Astrocyte (in vitro differentiated cells and primary cell): ENCODE data around the gene SLC45A1. TPM values are rescaled to one million over a fixed set of nuclear protein-coding genes. Genes with fewer than 3 reads are reported as not detected.

Experiments used
- DNase-seq: peaks from one replicate; pipeline ENCODE4 v3.0.0-alpha.2; 2010; ENCODE audit warnings: low read depth
- FAIRE-seq: peaks from 2 replicates; lab custom pipeline; 2011; peaks lifted over from hg19 to GRCh38; lab: Jason Lieb, UNC
- H2AFZ ChIP-seq: 2 replicates; pipeline ENCODE4 v1.6.0; 2012; ENCODE audit warnings: low read depth, low read length, inconsistent platforms
- H3K27ac ChIP-seq: 2 replicates; pipeline ENCODE4 v1.5.1; 2011; ENCODE audit warnings: low read depth, low read length, inconsistent platforms
- H3K27me3 ChIP-seq: 2 replicates; pipeline ENCODE4 v1.6.0; 2011; ENCODE audit warnings: low read length, inconsistent platforms; ENCODE audit not compliant: insufficient read depth
- H3K36me3 ChIP-seq: 2 replicates; pipeline ENCODE4 v1.5.1; 2011; ENCODE audit warnings: low read length, inconsistent platforms; ENCODE audit not compliant: insufficient read depth
- H3K4me1 ChIP-seq: 2 replicates; pipeline ENCODE4 v1.5.1; 2011; ENCODE audit warnings: low read length, inconsistent platforms; ENCODE audit not compliant: insufficient read depth
- H3K4me2 ChIP-seq: 2 replicates; pipeline ENCODE4 v1.6.0; 2012; ENCODE audit warnings: low read length, inconsistent platforms
- H3K4me3 ChIP-seq: 2 replicates; pipeline ENCODE4 v1.5.1; 2011; ENCODE audit warnings: low read depth, mild to moderate bottlenecking, low read length, inconsistent platforms; ENCODE audit not compliant: insufficient read depth
- H3K79me2 ChIP-seq: 2 replicates; pipeline ENCODE4 v1.6.0; 2012; ENCODE audit warnings: mild to moderate bottlenecking, low read length, inconsistent platforms; ENCODE audit not compliant: insufficient read depth
- H3K9ac ChIP-seq: 2 replicates; pipeline ENCODE4 v1.6.0; 2012; ENCODE audit warnings: mild to moderate bottlenecking, low read length, inconsistent platforms
- H3K9me3 ChIP-seq: 2 replicates; pipeline ENCODE4 v1.5.1; 2012; ENCODE audit warnings: low read depth, mild to moderate bottlenecking, low read length, inconsistent platforms; ENCODE audit not compliant: insufficient read depth
- H4K20me1 ChIP-seq: 2 replicates; pipeline ENCODE4 v1.6.0; 2012; ENCODE audit warnings: low read length, inconsistent platforms; ENCODE audit not compliant: insufficient read depth
- H3K27ac Mint-ChIP-seq: one replicate; pipeline ENCODE4 v1.8.0; 2021; ENCODE audit warnings: mild to moderate bottlenecking, mixed read lengths; ENCODE audit not compliant: unreplicated experiment
- H3K27me3 Mint-ChIP-seq: one replicate; pipeline ENCODE4 v1.8.0; 2021; ENCODE audit warnings: low read depth, mixed read lengths; ENCODE audit not compliant: unreplicated experiment
- H3K36me3 Mint-ChIP-seq: one replicate; pipeline ENCODE4 v1.8.0; 2021; ENCODE audit warnings: low read depth, mixed read lengths; ENCODE audit not compliant: unreplicated experiment
- H3K4me1 Mint-ChIP-seq: one replicate; pipeline ENCODE4 v1.8.0; 2021; ENCODE audit warnings: low read depth, mixed read lengths; ENCODE audit not compliant: unreplicated experiment
- H3K4me3 Mint-ChIP-seq: one replicate; pipeline ENCODE4 v1.8.0; 2021; ENCODE audit warnings: mild to moderate bottlenecking, moderate library complexity, mixed read lengths; ENCODE audit not compliant: unreplicated experiment
- H3K9me3 Mint-ChIP-seq: one replicate; pipeline ENCODE4 v1.8.0; 2021; ENCODE audit warnings: mild to moderate bottlenecking, mixed read lengths; ENCODE audit not compliant: unreplicated experiment
- EZH2 ChIP-seq: IDR thresholded peaks from 2 replicates; pipeline ENCODE4 v1.6.1; 2012; ENCODE audit warnings: mild to moderate bottlenecking, low read length, inconsistent platforms; ENCODE audit not compliant: insufficient read depth
- total RNA-seq: library from RNA; stranded (reverse); gene quantifications from 2 replicates; pipeline ENCODE4 v1.2.1, GENCODE V29; 2021
- TF ChIP-seq, protein P1 (sequence below): IDR thresholded peaks from 2 replicates; pipeline ENCODE4 v1.5.1; 2011; ENCODE audit warnings: low read depth, mild to moderate bottlenecking, inconsistent platforms, low read length, moderate library complexity; ENCODE audit not compliant: insufficient read depth

SLC45A1 gene
- total RNA-seq, 1 donor from 2014 or later = 0.95 TPM

DNA sequence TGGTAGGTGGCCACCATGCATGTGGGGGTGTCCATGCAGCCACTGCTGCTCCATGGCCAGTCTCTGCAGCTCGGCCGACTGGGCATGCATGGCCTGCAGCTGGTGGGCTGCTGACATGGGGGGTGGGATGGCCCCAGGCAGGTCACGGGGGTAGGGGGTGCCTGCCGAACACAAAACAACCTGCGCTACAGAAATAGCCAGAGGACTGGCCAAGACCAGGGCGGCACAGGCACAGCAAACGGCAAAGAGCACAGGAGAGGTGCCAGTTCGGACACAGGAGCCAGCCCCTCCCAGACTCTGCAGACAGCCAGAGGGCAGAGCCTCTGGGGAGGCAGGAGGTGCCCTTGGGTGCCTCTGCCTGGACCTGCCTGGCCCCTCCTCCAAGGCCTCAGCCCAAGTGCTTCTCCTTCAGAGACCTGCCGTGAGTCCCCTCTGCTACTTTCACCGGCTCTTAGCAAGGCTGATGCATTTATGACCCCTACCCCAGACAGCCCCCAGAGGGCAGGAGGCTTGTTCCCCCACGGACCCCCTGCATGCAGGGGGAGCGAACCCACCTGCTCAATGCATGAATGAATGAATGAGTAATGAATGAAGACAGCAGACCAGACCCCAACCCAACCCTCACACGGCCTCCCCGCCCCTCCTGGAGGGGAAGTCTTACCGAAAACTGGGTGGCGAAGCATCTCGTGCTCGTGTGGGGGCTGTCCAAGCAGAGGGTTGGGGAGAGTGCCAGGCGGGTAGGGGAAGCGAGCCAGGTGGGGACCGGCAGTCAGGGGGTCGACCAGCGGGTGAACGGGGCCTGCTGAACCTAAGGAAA is 37.7 kb downstream of the SLC45A1 start:
- Histone ChIP-seq H3K36me3 (peaks cover 17% of the 10 kb centered on the region), H3K4me2 (no peak overlapping the region), H3K9ac (no peak overlapping the region), H3K4me3 (no peak overlapping the region), H2AFZ (no peak overlapping the region), H3K27me3 (no peaks in the 10 kb centered on the region), H3K4me1 (no peaks in the 10 kb centered on the region), H3K79me2 (no peaks in the 10 kb centered on the region), H3K9me3 (no peaks in the 10 kb centered on the region), H4K20me1 (peaks cover 30% of the 10 kb centered on the region), H3K27ac (no peak overlapping the region)
- Mint-ChIP-seq H3K9me3 (peaks cover 2% of the 10 kb centered on the region), H3K36me3 (peaks cover 23% of the 10 kb centered on the region), H3K27me3 (no peaks in the 10 kb centered on the region), H3K4me3 (no peak overlapping the region), H3K4me1 (no peaks in the 10 kb centered on the region), H3K27ac (no peak overlapping the region)
- DNase-seq (no peak), FAIRE-seq (no peak)
- no peak for TF ChIP-seq EZH2
- TF ChIP-seq, protein P1, sequence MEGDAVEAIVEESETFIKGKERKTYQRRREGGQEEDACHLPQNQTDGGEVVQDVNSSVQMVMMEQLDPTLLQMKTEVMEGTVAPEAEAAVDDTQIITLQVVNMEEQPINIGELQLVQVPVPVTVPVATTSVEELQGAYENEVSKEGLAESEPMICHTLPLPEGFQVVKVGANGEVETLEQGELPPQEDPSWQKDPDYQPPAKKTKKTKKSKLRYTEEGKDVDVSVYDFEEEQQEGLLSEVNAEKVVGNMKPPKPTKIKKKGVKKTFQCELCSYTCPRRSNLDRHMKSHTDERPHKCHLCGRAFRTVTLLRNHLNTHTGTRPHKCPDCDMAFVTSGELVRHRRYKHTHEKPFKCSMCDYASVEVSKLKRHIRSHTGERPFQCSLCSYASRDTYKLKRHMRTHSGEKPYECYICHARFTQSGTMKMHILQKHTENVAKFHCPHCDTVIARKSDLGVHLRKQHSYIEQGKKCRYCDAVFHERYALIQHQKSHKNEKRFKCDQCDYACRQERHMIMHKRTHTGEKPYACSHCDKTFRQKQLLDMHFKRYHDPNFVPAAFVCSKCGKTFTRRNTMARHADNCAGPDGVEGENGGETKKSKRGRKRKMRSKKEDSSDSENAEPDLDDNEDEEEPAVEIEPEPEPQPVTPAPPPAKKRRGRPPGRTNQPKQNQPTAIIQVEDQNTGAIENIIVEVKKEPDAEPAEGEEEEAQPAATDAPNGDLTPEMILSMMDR = no peak

DNA sequence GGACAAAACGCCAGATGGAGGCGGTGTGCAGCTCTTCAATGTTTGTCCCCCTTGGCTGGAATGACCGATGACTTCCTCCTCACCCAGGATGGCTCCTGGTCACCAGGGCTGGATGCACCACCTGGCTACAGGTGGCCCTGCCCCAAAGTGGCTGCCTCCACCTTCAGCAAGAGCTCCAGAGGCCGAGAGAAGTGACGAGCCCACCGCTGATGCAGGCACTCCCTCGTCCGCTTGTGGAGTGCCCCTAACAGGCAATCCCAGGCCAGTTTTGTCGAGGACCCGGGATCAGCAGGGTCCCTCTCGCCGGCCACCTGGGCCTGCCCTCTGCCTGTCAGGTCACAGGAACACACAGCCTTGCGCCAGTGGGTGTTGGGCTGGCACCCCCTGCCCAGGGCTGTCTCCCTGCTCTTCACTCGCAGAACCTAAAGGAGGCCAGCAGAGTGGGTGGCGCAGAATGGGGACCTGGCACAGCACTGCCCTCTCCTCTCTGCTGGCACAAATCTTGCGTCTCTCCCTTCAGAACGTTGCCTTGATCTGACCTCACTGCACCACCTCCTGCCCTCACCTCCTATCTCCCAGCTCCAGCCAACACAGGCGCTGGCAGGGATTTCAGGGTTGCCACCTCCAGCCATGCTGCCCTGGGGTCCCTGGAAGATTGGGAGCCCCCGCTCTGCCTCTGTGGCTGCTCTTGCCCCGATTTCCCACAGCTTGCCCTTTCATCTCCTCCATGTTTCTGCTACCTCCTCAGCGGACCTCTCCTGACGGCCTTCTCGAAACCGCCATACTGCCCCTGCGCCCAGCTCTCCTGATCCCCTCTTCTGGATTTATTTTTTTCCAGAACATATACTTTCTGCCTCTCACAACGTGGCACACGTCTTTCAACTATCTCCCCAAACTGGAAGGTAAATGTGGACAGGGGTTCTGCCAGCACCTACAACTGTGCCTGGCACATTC is 38.6 kb downstream of the SLC45A1 start:
- H3K9ac ChIP-seq = no peak overlapping the region
- Mint-ChIP-seq H3K4me3 (no peak overlapping the region), H3K4me1 (no peaks in the 10 kb centered on the region), H3K9me3 (peaks cover 2% of the 10 kb centered on the region), H3K27ac (peak overlapping the region; percentile 77), H3K27me3 (no peaks in the 10 kb centered on the region), H3K36me3 (peaks cover 27% of the 10 kb centered on the region)
- H3K27me3 ChIP-seq = no peaks in the 10 kb centered on the region
- TF ChIP-seq, protein P1 = no peak
- TF ChIP-seq EZH2 = no peak
- peaks cover 20% of the 10 kb centered on the region for H3K36me3 ChIP-seq
- H2AFZ ChIP-seq = no peak overlapping the region
- no peak overlapping the region for H3K4me3 ChIP-seq
- DNase-seq (no peak), FAIRE-seq (no peak)
- no peak overlapping the region for H3K27ac ChIP-seq
- H3K4me1 ChIP-seq = no peaks in the 10 kb centered on the region
- no peaks in the 10 kb centered on the region for H3K9me3 ChIP-seq
- H3K4me2 ChIP-seq = no peak overlapping the region
- H3K79me2 ChIP-seq = no peaks in the 10 kb centered on the region
- peaks cover 27% of the 10 kb centered on the region for H4K20me1 ChIP-seq
